Umbilical cord (tissue), 2 donors: Measurements from ENCODE around the gene GLP2R. TPM values are rescaled to one million over a fixed set of nuclear protein-coding genes. Genes with fewer than 3 reads are reported as not detected.

Experiments
- DNase-seq: peaks from one replicate; pipeline ENCODE4 v3.0.0-alpha.2; 2015; ENCODE audit warnings: low spot score
- total RNA-seq: library from RNA; depleted of rRNA; stranded (reverse); fragments of >200 nt; gene quantifications from one replicate; pipeline ENCODE4 v1.2.3, GENCODE V29; 2014; ENCODE audit warnings: low replicate concordance; ENCODE audit not compliant: insufficient read depth

GLP2R gene
- total RNA-seq, 1 donor from 2014 or later = 3.9 TPM

- DNase-seq = no peak
Measured at GRCh38 chr17:9922012-9922848, 96.5 kb downstream of the GLP2R start.

- DNase-seq = peak; percentile 90
Measured at GRCh38 chr17:9924735-9925191, 99.0 kb downstream of the GLP2R start.

GRCh38 chr17:9925457-9925856 lies 99.7 kb downstream of the GLP2R start:
- no peak for DNase-seq

- no peak for DNase-seq
Measured at GRCh38 chr17:9926150-9926804, 100.6 kb downstream of the GLP2R start.

- DNase-seq = peak; percentile 84
Measured at GRCh38 chr17:9928601-9929333, 103.0 kb downstream of the GLP2R start.

- DNase-seq = peak; percentile 62
Measured at GRCh38 chr17:9929871-9930270, 104.1 kb downstream of the GLP2R start.

GRCh38 chr17:9931144-9931741 lies 105.5 kb downstream of the GLP2R start:
- no peak for DNase-seq

GRCh38 chr17:9932491-9932890 lies 106.8 kb downstream of the GLP2R start:
- peak; percentile 67 for DNase-seq

- DNase-seq = no peak
Measured at GRCh38 chr17:9934331-9934730, 108.6 kb downstream of the GLP2R start.

GRCh38 chr17:9935408-9935807 lies 109.7 kb downstream of the GLP2R start:
- no peak for DNase-seq

- no peak for DNase-seq
Measured at GRCh38 chr17:9936095-9936494, 110.4 kb downstream of the GLP2R start.

GRCh38 chr17:9937241-9937761 lies 111.6 kb downstream of the GLP2R start:
- DNase-seq = no peak

GRCh38 chr17:9937901-9938300 lies 112.2 kb downstream of the GLP2R start:
- DNase-seq = no peak

- no peak for DNase-seq
Measured at GRCh38 chr17:9938764-9939163, 113.0 kb downstream of the GLP2R start.

- no peak for DNase-seq
Measured at GRCh38 chr17:9940841-9941240, 115.1 kb downstream of the GLP2R start.

GRCh38 chr17:9941305-9941704 lies 115.6 kb downstream of the GLP2R start:
- DNase-seq = no peak

Other genes with a start within 250 kb of the GLP2R start
- not detected for gene CFAP52, start 249.3 kb upstream of the GLP2R start, total RNA-seq
- gene USP43, start 180.4 kb upstream of the GLP2R start, total RNA-seq = 0.96 TPM
- not detected for gene DHRS7C, start 34.3 kb upstream of the GLP2R start, total RNA-seq
- gene GSG1L2, start 3.8 kb upstream of the GLP2R start, total RNA-seq = not detected
- gene RCVRN, start 79.3 kb downstream of the GLP2R start, total RNA-seq = 1.9 TPM